Esophagus muscularis mucosa (tissue), 4 donors: ENCODE results near the gene DLX6. TPM values are rescaled to one million over a fixed set of nuclear protein-coding genes. Genes with fewer than 3 reads are reported as not detected.

Experiments
- DNase-seq: peaks from one replicate; pipeline ENCODE4 v3.0.0-alpha.2; 2017; ENCODE audit errors: extremely low spot score
- H3K27ac ChIP-seq, 4 donors: fragments of 200-600 bp; sonication (generic); replicated peaks in 1 of 4; 1 replicate in 3 of 4; 2 replicates in 1 of 4; pipeline ENCODE4 v1.5.1; 2016 to 2019; ENCODE audit warnings: mild to moderate bottlenecking in 1 of 4
- H3K27me3 ChIP-seq, 4 donors: fragments of 200-600 bp; sonication (generic); one replicate each; pipeline versions ENCODE4 v1.5.1 to v1.6.0; 2016 to 2019
- H3K36me3 ChIP-seq, 4 donors: fragments of 200-600 bp; sonication (generic); one replicate each; pipeline ENCODE4 v1.5.1; 2016 to 2019
- H3K4me1 ChIP-seq, 4 donors: fragments of 200-600 bp; sonication (generic); one replicate each; pipeline ENCODE4 v1.5.1; 2016 to 2019
- H3K4me3 ChIP-seq, 4 donors: fragments of 200-600 bp; sonication (generic); 1 replicate in 2 of 4; 2 replicates in 2 of 4; pipeline ENCODE4 v1.5.1; 2016 to 2019; ENCODE audit warnings: mild to moderate bottlenecking in 4 of 4, moderate library complexity in 1 of 4
- H3K9me3 ChIP-seq, 4 donors: fragments of 200-600 bp; sonication (generic); 1 replicate in 3 of 4; 2 replicates in 1 of 4; pipeline ENCODE4 v1.5.1; 2016 to 2019
- EP300 ChIP-seq: sonication (generic); formaldehyde crosslinking; IDR thresholded peaks from one replicate; pipeline ENCODE4 v1.6.1; 2017; ENCODE audit warnings: antibody characterized with exemption
- POLR2A ChIP-seq: fragments of 450-650 bp; IDR thresholded peaks from one replicate; pipeline ENCODE4 v1.6.1; 2017; ENCODE audit warnings: antibody characterized with exemption, moderate library complexity, mild to moderate bottlenecking, low read depth
- POLR2AphosphoS5 ChIP-seq, 2 donors: sonication (generic); formaldehyde crosslinking; IDR thresholded peaks; one replicate each; pipeline ENCODE4 v1.6.1; 2017; ENCODE audit warnings: antibody characterized with exemption in 2 of 2
- WGBS: methylation state at CpG from one replicate; pipeline ENCODE4 v1.1.5; 2018; 5-methylcytosine and 5-hydroxymethylcytosine counted together
- intact Hi-C: fragments of 100-400 bp; cut with DNase I; formaldehyde crosslinking; loops from one replicate; pipeline ENCODE4 v1.15.1; 2023
- total RNA-seq, 4 donors: library from RNA; depleted of rRNA; stranded (reverse); fragments of >200 nt; gene quantifications; one replicate each; pipeline versions ENCODE4 v1.1.0 to v1.2.1, GENCODE V29; 2016
- TF ChIP-seq, protein P1 (sequence below), 3 experiments: fragments of 200-600 bp in 2 of 3; fragments of 450-650 bp in 1 of 3; sonication (generic) in 2 of 3; IDR thresholded peaks; one replicate each; pipeline ENCODE4 v1.5.1; 2017 to 2019; ENCODE audit warnings: antibody characterized with exemption in 3 of 3, mild to moderate bottlenecking in 2 of 3, moderate library complexity in 1 of 3

DLX6 gene
- total RNA-seq, 4 donors from 2014 or later: not detected

DNA sequence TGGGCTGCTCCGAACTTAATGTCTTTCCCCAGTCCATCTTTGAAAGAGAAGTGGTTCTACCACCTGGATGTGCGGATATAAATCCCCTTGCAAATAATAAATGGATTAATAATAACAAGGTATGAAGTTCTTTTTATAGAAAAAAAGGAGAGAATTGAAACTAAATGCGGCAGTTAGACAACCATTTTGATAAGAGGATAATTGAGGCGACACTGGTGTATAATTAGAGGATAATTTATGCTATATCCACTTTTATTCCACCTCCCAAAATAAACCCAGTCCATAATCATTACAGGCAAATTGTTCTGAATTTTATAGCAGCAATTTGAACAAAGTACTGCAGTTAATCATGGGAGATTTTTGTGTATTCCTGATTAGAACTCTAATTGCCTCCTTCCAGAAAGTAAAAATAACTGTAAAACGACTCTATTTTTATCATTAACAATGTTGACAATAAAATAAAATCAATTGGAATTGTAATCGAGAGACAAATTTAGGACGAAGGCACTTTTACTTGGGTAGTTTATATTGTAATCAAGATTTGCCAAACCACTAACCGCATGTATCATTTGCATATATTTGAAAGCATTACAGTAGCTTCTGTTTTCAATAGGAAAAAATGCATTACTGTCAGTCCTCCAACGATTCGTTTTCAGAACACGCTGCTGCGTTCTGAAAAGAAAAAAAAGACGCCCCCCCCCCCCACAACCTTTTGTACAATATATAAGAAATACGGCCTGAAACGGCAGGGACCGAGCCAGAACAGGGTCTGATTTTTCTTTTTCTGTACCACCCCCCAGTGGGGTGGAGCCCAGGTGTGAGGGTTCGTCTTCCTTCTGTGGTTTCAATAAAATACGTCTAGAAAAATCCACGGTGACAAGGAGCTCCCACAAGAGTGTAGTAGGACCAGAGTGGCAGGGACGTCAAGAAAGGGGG, 838 bp upstream of the DLX6 start:
- DNase-seq: no peak
- no peak overlapping the region for H3K27ac ChIP-seq
- intact Hi-C loops: no loop called here
- H3K4me1 ChIP-seq: peaks cover 25 to 44% (median 35%) of the 10 kb centered on the region in 4 donors
- TF ChIP-seq EP300 (no peak), POLR2A (no peak), POLR2AphosphoS5 (IDR thresholded peaks at IDR 0.05) (no peak)
- TF ChIP-seq, protein P1, sequence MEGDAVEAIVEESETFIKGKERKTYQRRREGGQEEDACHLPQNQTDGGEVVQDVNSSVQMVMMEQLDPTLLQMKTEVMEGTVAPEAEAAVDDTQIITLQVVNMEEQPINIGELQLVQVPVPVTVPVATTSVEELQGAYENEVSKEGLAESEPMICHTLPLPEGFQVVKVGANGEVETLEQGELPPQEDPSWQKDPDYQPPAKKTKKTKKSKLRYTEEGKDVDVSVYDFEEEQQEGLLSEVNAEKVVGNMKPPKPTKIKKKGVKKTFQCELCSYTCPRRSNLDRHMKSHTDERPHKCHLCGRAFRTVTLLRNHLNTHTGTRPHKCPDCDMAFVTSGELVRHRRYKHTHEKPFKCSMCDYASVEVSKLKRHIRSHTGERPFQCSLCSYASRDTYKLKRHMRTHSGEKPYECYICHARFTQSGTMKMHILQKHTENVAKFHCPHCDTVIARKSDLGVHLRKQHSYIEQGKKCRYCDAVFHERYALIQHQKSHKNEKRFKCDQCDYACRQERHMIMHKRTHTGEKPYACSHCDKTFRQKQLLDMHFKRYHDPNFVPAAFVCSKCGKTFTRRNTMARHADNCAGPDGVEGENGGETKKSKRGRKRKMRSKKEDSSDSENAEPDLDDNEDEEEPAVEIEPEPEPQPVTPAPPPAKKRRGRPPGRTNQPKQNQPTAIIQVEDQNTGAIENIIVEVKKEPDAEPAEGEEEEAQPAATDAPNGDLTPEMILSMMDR (IDR thresholded peaks at IDR 0.05): no peak
- H3K27me3 ChIP-seq: peaks cover 12 to 100% (median 76%) of the 10 kb centered on the region in 4 donors
- H3K4me3 ChIP-seq: peak overlapping the region; percentile 45 to 52 (median 50)
- H3K36me3 ChIP-seq: no peaks in the 10 kb centered on the region
- H3K9me3 ChIP-seq: no peaks in the 10 kb centered on the region
- 12% methylated on average over 20 of the region's 20 CpGs for WGBS

DNA sequence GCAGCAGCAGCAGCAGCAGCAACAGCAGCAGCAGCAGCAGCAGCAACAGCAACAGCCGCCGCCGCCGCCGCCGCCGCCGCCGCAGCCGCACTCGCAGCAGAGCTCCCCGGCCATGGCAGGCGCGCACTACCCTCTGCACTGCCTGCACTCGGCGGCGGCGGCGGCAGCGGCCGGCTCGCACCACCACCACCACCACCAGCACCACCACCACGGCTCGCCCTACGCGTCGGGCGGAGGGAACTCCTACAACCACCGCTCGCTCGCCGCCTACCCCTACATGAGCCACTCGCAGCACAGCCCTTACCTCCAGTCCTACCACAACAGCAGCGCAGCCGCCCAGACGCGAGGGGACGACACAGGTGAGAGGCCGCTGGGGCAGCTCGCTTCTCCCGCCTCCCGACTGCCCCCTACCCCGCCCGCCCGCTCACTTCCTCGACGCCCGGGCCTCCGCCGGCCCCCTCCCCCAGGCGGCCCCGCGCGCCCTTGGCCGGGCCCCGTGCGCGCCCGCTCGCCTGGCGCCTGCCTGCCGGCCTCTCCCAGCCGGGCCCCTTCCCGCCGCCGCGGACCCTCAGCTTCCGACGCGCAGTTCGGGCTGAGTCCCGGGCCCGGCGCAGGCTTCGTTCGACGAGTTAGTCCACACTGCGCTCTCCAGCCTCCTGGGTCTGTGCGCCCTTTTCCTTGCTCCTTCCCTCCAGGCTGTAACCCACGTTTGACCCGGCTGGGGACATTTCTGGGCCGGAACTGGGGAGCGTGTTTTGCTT, 882 bp downstream of the DLX6 start:
- Histone ChIP-seq H3K9me3 (no peaks in the 10 kb centered on the region), H3K27me3 (peaks cover 12 to 100% (median 77%) of the 10 kb centered on the region in 4 donors), H3K4me3 (peak overlapping the region; percentile 45 to 52 (median 50)), H3K27ac (no peak overlapping the region), H3K36me3 (no peaks in the 10 kb centered on the region), H3K4me1 (peaks cover 25 to 44% (median 35%) of the 10 kb centered on the region in 4 donors)
- WGBS: under 1% methylated on average over 26 of the region's 83 CpGs
- intact Hi-C loops: no loop called here
- no peak for TF ChIP-seq POLR2A
- TF ChIP-seq POLR2AphosphoS5 (IDR thresholded peaks at IDR 0.05): no peak
- TF ChIP-seq EP300: no peak
- TF ChIP-seq, protein P1 (IDR thresholded peaks at IDR 0.05): no peak
- peak; percentile 88 for DNase-seq

DNA sequence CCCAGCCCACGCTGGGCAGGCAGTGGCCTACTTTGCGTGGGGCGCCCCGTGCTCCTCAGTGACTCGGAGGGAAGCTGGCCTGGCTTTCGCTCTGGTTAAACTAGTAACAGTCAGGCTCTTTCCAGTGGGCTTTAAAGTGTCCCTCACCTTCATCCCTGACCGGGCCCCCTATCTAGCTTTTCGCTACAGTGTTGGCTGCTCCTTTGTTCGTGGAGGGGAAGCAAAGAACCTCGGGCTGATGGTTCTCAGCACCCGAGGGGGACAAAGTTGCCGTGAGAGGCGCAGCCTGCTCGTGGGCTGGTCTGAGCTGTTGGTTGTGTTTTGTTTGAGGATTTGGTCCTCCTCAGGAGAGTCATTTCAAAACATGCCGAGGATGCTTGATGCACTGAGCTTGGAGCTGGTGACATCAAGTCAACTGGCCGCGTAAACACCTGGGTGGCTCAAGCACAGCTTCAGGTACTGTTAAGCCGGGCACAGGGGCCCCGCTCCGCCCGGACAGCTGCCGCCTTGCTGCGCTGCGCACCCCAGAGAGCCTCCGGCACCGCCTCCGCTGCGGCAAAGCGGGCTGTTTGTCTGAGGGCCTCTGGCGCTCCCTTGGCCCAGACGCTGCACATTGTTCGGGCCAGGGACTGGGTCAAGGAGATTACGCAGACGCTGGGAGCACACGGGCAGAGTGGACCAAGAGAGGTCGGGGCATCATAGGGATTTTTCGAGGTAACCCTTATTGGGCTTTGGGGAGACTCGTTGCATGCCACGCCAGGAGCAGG, 1.6 kb downstream of the DLX6 start:
- H3K9me3 ChIP-seq: no peaks in the 10 kb centered on the region
- peaks cover 25 to 44% (median 35%) of the 10 kb centered on the region in 4 donors for H3K4me1 ChIP-seq
- H3K27me3 ChIP-seq: peaks cover 12 to 100% (median 76%) of the 10 kb centered on the region in 4 donors
- H3K4me3 ChIP-seq: peak overlapping the region; percentile 45 to 52 (median 50)
- intact Hi-C loops: no loop called here
- H3K27ac ChIP-seq: no peak overlapping the region
- no peaks in the 10 kb centered on the region for H3K36me3 ChIP-seq
- DNase-seq: peak; percentile 82
- 11% methylated on average over 14 of the region's 39 CpGs for WGBS
- TF ChIP-seq, protein P1 (IDR thresholded peaks at IDR 0.05): no peak
- no peak for TF ChIP-seq EP300
- no peak for TF ChIP-seq POLR2AphosphoS5 (IDR thresholded peaks at IDR 0.05)
- no peak for TF ChIP-seq POLR2A

DNA sequence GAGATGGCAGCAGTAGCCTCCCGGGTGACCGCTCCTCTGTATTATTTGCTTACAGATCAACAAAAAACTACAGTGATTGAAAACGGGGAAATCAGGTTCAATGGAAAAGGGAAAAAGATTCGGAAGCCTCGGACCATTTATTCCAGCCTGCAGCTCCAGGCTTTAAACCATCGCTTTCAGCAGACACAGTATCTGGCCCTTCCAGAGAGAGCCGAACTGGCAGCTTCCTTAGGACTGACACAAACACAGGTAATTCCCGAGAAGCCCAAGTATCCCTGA, 2.2 kb downstream of the DLX6 start:
- intact Hi-C loops: no loop called here
- no peak overlapping the region for H3K27ac ChIP-seq
- peak; percentile 77 for DNase-seq
- H3K4me1 ChIP-seq: peaks cover 25 to 44% (median 35%) of the 10 kb centered on the region in 4 donors
- no peaks in the 10 kb centered on the region for H3K9me3 ChIP-seq
- peaks cover 11 to 100% (median 73%) of the 10 kb centered on the region in 4 donors for H3K27me3 ChIP-seq
- TF ChIP-seq POLR2A: no peak
- no peak for TF ChIP-seq POLR2AphosphoS5 (IDR thresholded peaks at IDR 0.05)
- TF ChIP-seq EP300: no peak
- TF ChIP-seq, protein P1 (IDR thresholded peaks at IDR 0.05): no peak
- H3K4me3 ChIP-seq: no peak overlapping the region
- WGBS: 32% methylated on average over 8 of the region's 8 CpGs
- no peaks in the 10 kb centered on the region for H3K36me3 ChIP-seq
